HepG2 (cell line): ENCODE measurements around the gene STOML1. TPM values are rescaled to one million over a fixed set of nuclear protein-coding genes. Genes with fewer than 3 reads are reported as not detected.

Source experiments
- EED ChIP-seq: sonication (generic); formaldehyde crosslinking; IDR thresholded peaks from 2 replicates; pipeline ENCODE4 v1.5.0; 2020; ENCODE audit warnings: mild to moderate bottlenecking, missing genetic modification reagents
- KDM2A ChIP-seq: sonication (generic); formaldehyde crosslinking; IDR thresholded peaks from 2 replicates; pipeline ENCODE4 v1.4.0; 2020; ENCODE audit warnings: low read depth, missing genetic modification reagents, borderline replicate concordance
- SMAD1 ChIP-seq: sonication (generic); formaldehyde crosslinking; IDR thresholded peaks from 2 replicates; pipeline ENCODE4 v1.4.0; 2020; ENCODE audit warnings: missing genetic modification reagents, low read depth, mild to moderate bottlenecking, borderline replicate concordance
- ZNF10 ChIP-seq: sonication (generic); formaldehyde crosslinking; IDR thresholded peaks from 2 replicates; pipeline ENCODE4 v1.4.0; 2020; ENCODE audit warnings: mild to moderate bottlenecking, low read depth, missing genetic modification reagents, borderline replicate concordance
- ZNF230 ChIP-seq: sonication (generic); formaldehyde crosslinking; IDR thresholded peaks from 2 replicates; pipeline ENCODE4 v1.4.0; 2020; ENCODE audit warnings: mild to moderate bottlenecking, missing genetic modification reagents
- ZNF335 ChIP-seq: sonication (generic); formaldehyde crosslinking; IDR thresholded peaks from 2 replicates; pipeline ENCODE4 v1.4.0; 2020; ENCODE audit warnings: missing genetic modification reagents
- ZNF350 ChIP-seq: sonication (generic); formaldehyde crosslinking; IDR thresholded peaks from 2 replicates; pipeline ENCODE4 v1.4.0; 2020; ENCODE audit warnings: mild to moderate bottlenecking, low read depth, missing genetic modification reagents, borderline replicate concordance
- ZNF619 ChIP-seq: sonication (generic); formaldehyde crosslinking; IDR thresholded peaks from 2 replicates; pipeline ENCODE4 v1.4.0; 2020; ENCODE audit warnings: mild to moderate bottlenecking, missing genetic modification reagents
- ZNF777 ChIP-seq: sonication (generic); formaldehyde crosslinking; IDR thresholded peaks from 2 replicates; pipeline ENCODE4 v1.4.0; 2020; ENCODE audit warnings: missing genetic modification reagents
- polyA plus RNA-seq, 8 experiments: library from polyadenylated mRNA; depleted of rRNA in 3 of 8; stranded (reverse) in 7 of 8; unstranded in 1 of 8; fragments of >200 nt; fragmentation: Illumina TruSeq in 4 of 8; extraction: Trizol in 4 of 8; gene quantifications; 2 replicates each; pipeline versions ENCODE4 v1.2.1 to v1.2.3, GENCODE V29; 2011 to 2016; ENCODE audit warnings: low read depth in 4 of 8, missing spikeins in 1 of 8, mixed read lengths in 1 of 8; ENCODE audit not compliant: insufficient read depth in 1 of 8
- total RNA-seq, 5 experiments: library from RNA; depleted of rRNA; stranded (reverse); fragments of >200 nt; fragmentation: Illumina TruSeq; extraction: Trizol; gene quantifications; 2 replicates each; pipeline ENCODE4 v1.2.3, GENCODE V29; 2016; ENCODE audit warnings: low read depth in 1 of 5
- TF ChIP-seq, protein P1 (sequence below), 2 experiments: sonication (generic) in 1 of 2; formaldehyde crosslinking in 1 of 2; IDR thresholded peaks; 2 replicates each; pipeline versions ENCODE4 v1.4.0 to v1.6.1; 2018 to 2020; ENCODE audit warnings: missing genetic modification reagents in 2 of 2, borderline replicate concordance in 1 of 2, low read depth in 1 of 2, mild to moderate bottlenecking in 1 of 2, missing biosample characterization in 1 of 2
- TF ChIP-seq, protein P2 (sequence below): sonication (generic); formaldehyde crosslinking; IDR thresholded peaks from 2 replicates; pipeline ENCODE4 v1.5.0; 2020; ENCODE audit warnings: mild to moderate bottlenecking, missing genetic modification reagents, moderate library complexity
- TF ChIP-seq, protein P3 (sequence below): sonication (generic); formaldehyde crosslinking; IDR thresholded peaks from 2 replicates; pipeline ENCODE4 v1.4.0; 2020; ENCODE audit warnings: missing genetic modification reagents, borderline replicate concordance
- TF ChIP-seq, protein P4 (sequence below): sonication (generic); formaldehyde crosslinking; IDR thresholded peaks from 2 replicates; pipeline ENCODE4 v1.4.0; 2020; ENCODE audit warnings: missing genetic modification reagents

Gene STOML1
- total and polyA plus RNA-seq, 2 of the 13 experiments (the other 11 are each of a cell fraction or from before 2014, with no cell fraction given): 3.5 to 3.7 TPM

DNA sequence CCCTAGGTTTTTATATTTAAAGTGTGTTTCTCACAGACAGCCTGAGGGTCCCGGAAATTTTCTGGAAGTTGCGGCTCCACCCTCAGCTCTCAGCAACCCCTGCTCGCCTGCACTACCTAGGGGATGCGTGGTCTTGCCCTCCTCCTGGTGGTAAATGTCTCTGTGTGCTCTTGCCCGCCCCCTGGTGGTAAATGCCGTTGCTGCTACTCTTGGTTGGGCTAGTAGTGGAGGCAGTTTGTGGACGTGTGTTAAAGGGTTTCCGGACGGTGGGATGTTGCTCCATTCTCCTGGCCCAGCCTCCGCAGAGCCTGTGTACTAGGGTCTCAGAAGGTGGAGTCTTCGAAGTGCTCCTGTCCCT lies 27.4 kb downstream of the STOML1 start (continued):
- TF ChIP-seq, protein P1, sequence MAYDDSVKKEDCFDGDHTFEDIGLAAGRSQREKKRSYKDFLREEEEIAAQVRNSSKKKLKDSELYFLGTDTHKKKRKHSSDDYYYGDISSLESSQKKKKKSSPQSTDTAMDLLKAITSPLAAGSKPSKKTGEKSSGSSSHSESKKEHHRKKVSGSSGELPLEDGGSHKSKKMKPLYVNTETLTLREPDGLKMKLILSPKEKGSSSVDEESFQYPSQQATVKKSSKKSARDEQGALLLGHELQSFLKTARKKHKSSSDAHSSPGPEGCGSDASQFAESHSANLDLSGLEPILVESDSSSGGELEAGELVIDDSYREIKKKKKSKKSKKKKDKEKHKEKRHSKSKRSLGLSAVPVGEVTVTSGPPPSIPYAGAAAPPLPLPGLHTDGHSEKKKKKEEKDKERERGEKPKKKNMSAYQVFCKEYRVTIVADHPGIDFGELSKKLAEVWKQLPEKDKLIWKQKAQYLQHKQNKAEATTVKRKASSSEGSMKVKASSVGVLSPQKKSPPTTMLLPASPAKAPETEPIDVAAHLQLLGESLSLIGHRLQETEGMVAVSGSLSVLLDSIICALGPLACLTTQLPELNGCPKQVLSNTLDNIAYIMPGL (CRISPR knock-in tag; IDR thresholded peaks at IDR 0.05; ENCODE audit: borderline replicate concordance in 1 of 2, low read depth in 1 of 2): peak; percentile 35 to 70; a peak in 3 of 4 replicates
- TF ChIP-seq ZNF10 (CRISPR knock-in tag) (no peak), KDM2A (CRISPR knock-in tag) (peak; percentile 37; the same call in 1 of the 2 replicates), ZNF230 (CRISPR knock-in tag) (no peak), ZNF777 (CRISPR knock-in tag) (peak; percentile 37; the same call in 1 of the 2 replicates), EED (peak; percentile 35; the same call in 1 of the 2 replicates), ZNF619 (0 out of 2 replicates have a peak, but pooled peaks have one; percentile 45), SMAD1 (CRISPR knock-in tag) (peak; percentile 36; the same call in 1 of the 2 replicates), ZNF350 (CRISPR knock-in tag) (0 out of 2 replicates have a peak, but pooled peaks have one; percentile 35), ZNF335 (CRISPR knock-in tag) (0 out of 2 replicates have a peak, but pooled peaks have one; percentile 27)
- TF ChIP-seq, protein P2, sequence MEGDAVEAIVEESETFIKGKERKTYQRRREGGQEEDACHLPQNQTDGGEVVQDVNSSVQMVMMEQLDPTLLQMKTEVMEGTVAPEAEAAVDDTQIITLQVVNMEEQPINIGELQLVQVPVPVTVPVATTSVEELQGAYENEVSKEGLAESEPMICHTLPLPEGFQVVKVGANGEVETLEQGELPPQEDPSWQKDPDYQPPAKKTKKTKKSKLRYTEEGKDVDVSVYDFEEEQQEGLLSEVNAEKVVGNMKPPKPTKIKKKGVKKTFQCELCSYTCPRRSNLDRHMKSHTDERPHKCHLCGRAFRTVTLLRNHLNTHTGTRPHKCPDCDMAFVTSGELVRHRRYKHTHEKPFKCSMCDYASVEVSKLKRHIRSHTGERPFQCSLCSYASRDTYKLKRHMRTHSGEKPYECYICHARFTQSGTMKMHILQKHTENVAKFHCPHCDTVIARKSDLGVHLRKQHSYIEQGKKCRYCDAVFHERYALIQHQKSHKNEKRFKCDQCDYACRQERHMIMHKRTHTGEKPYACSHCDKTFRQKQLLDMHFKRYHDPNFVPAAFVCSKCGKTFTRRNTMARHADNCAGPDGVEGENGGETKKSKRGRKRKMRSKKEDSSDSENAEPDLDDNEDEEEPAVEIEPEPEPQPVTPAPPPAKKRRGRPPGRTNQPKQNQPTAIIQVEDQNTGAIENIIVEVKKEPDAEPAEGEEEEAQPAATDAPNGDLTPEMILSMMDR (CRISPR knock-in tag): peak; percentile 90
- TF ChIP-seq, protein P3, sequence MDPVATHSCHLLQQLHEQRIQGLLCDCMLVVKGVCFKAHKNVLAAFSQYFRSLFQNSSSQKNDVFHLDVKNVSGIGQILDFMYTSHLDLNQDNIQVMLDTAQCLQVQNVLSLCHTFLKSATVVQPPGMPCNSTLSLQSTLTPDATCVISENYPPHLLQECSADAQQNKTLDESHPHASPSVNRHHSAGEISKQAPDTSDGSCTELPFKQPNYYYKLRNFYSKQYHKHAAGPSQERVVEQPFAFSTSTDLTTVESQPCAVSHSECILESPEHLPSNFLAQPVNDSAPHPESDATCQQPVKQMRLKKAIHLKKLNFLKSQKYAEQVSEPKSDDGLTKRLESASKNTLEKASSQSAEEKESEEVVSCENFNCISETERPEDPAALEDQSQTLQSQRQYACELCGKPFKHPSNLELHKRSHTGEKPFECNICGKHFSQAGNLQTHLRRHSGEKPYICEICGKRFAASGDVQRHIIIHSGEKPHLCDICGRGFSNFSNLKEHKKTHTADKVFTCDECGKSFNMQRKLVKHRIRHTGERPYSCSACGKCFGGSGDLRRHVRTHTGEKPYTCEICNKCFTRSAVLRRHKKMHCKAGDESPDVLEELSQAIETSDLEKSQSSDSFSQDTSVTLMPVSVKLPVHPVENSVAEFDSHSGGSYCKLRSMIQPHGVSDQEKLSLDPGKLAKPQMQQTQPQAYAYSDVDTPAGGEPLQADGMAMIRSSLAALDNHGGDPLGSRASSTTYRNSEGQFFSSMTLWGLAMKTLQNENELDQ (CRISPR knock-in tag): peak; percentile 32; the same call in 1 of the 2 replicates
- TF ChIP-seq, protein P4, sequence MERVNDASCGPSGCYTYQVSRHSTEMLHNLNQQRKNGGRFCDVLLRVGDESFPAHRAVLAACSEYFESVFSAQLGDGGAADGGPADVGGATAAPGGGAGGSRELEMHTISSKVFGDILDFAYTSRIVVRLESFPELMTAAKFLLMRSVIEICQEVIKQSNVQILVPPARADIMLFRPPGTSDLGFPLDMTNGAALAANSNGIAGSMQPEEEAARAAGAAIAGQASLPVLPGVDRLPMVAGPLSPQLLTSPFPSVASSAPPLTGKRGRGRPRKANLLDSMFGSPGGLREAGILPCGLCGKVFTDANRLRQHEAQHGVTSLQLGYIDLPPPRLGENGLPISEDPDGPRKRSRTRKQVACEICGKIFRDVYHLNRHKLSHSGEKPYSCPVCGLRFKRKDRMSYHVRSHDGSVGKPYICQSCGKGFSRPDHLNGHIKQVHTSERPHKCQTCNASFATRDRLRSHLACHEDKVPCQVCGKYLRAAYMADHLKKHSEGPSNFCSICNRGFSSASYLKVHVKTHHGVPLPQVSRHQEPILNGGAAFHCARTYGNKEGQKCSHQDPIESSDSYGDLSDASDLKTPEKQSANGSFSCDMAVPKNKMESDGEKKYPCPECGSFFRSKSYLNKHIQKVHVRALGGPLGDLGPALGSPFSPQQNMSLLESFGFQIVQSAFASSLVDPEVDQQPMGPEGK: 0 out of 2 replicates have a peak, but pooled peaks have one; percentile 7
